Naive thymus-derived CD8-positive, alpha-beta T cell (primary cell): ENCODE results near the gene SLC11A2. TPM values are rescaled to one million over a fixed set of nuclear protein-coding genes. Genes with fewer than 3 reads are reported as not detected.
"Not testable (repeated sequence)": the region's sequence is repeated elsewhere in the genome, so short reads cannot be mapped to it uniquely, and the experiment has no call there.

Experiments used
- ATAC-seq, 2 donors: fragments of 150-1000 bp; cut with Tn5 transposase in 1 of 2; sonication (Bioruptor Pico), chemical (Tn5 transposase) in 1 of 2; 1 replicate in 1 of 2; 2 replicates in 1 of 2; pipeline ENCODE4 v1.10.0; 2021; ENCODE audit warnings: mild to moderate bottlenecking in 2 of 2, moderate library complexity in 2 of 2
- POLR2A ChIA-PET: fragments of 350-600 bp; sonication (Branson Sonifier 250); formaldehyde crosslinking; loops from one replicate; lab custom pipeline; 2021; ENCODE audit warnings: antibody characterized with exemption; lab: Charles Lee
- DNase-seq, 10 donors: peaks; one replicate each; pipeline versions ENCODE4 v3.0.0 to v3.0.0-alpha.2; 2020 to 2022
- H3K27ac Mint-ChIP-seq, 10 donors: one replicate each; pipeline ENCODE4 v1.8.0; 2020 to 2022; ENCODE audit warnings: mild to moderate bottlenecking in 10 of 10, mixed read lengths in 10 of 10, moderate library complexity in 4 of 10, inconsistent platforms in 1 of 10
- H3K27me3 Mint-ChIP-seq, 5 donors: one replicate each; pipeline ENCODE4 v1.8.0; 2021 to 2022; ENCODE audit warnings: mixed read lengths in 5 of 5
- H3K36me3 Mint-ChIP-seq, 3 donors: one replicate each; pipeline ENCODE4 v1.8.0; 2020 to 2022; ENCODE audit warnings: mixed read lengths in 3 of 3, mild to moderate bottlenecking in 2 of 3, inconsistent platforms in 1 of 3
- H3K4me1 Mint-ChIP-seq, 4 donors: one replicate each; pipeline ENCODE4 v1.8.0; 2021 to 2022; ENCODE audit warnings: mixed read lengths in 4 of 4
- H3K4me3 Mint-ChIP-seq, 10 donors: one replicate each; pipeline ENCODE4 v1.8.0; 2020 to 2022; ENCODE audit warnings: mild to moderate bottlenecking in 10 of 10, mixed read lengths in 10 of 10, moderate library complexity in 6 of 10, inconsistent platforms in 1 of 10
- H3K9me3 Mint-ChIP-seq, 9 donors: one replicate each; pipeline ENCODE4 v1.8.0; 2020 to 2022; ENCODE audit warnings: mixed read lengths in 9 of 9, mild to moderate bottlenecking in 3 of 9, inconsistent platforms in 1 of 9, moderate library complexity in 1 of 9
- polyA plus RNA-seq, 3 donors: library from polyadenylated mRNA; unstranded; fragments of 300-500 nt; fragmentation: Illumina TruSeq; gene quantifications; one replicate each; pipeline ENCODE4 v1.2.3, GENCODE V29; 2021
- total RNA-seq, 8 experiments: library from RNA in 2 of 8; stranded (reverse) in 2 of 8; gene quantifications; one replicate each; pipeline ENCODE4 v1.2.3 and lab custom pipeline; 2021 to 2026

SLC11A2 gene
- total and polyA plus RNA-seq, 5 experiments from 2014 or later = 6.9 to 70.2 (median 17.2) TPM

GRCh38 chr12:50934371-50934851, 91.8 kb downstream of the SLC11A2 start:
- Mint-ChIP-seq H3K4me3 (peak overlapping the region in 1 of 10 donors; percentile 6), H3K27me3 (no peaks in the 10 kb centered on the region)
- POLR2A ChIA-PET = no interaction called here

GRCh38 chr12:50933459-50934124, 92.6 kb downstream of the SLC11A2 start:
- peaks cover 5 to 47% (median 21%) of the 10 kb centered on the region in 4 donors for H3K4me1 Mint-ChIP-seq
- H3K4me3 Mint-ChIP-seq = no peak overlapping the region
- H3K9me3 Mint-ChIP-seq = peaks cover 0 to 8% (median 0%) of the 10 kb centered on the region in 9 donors
- no peak for ATAC-seq
- H3K27ac Mint-ChIP-seq = peak overlapping the region in 4 of 10 donors; percentile 3 to 12 (median 10)
- DNase-seq = no peak
- POLR2A ChIA-PET = no interaction called here
- H3K27me3 Mint-ChIP-seq = no peaks in the 10 kb centered on the region
- H3K36me3 Mint-ChIP-seq = peaks cover 0 to 22% (median 14%) of the 10 kb centered on the region in 3 donors

More at GRCh38 chr12:50934371-50934851, 91.8 kb downstream of the SLC11A2 start:
- DNase-seq (no peak), ATAC-seq (no peak)
- peak overlapping the region in 3 of 10 donors; percentile 12 to 78 (median 56) for H3K27ac Mint-ChIP-seq
- H3K4me1 Mint-ChIP-seq = peaks cover 4 to 41% (median 17%) of the 10 kb centered on the region in 4 donors
- peaks cover 0 to 22% (median 19%) of the 10 kb centered on the region in 3 donors for H3K36me3 Mint-ChIP-seq
- H3K9me3 Mint-ChIP-seq = peaks cover 0 to 12% (median 0%) of the 10 kb centered on the region in 9 donors

GRCh38 chr12:50932787-50933280, 93.3 kb downstream of the SLC11A2 start:
- Mint-ChIP-seq H3K36me3 (peaks cover 0 to 22% (median 14%) of the 10 kb centered on the region in 3 donors), H3K4me1 (peaks cover 7 to 54% (median 29%) of the 10 kb centered on the region in 4 donors), H3K27ac (peak overlapping the region in 3 of 10 donors; percentile 4 to 19 (median 7)), H3K9me3 (peaks cover 0 to 8% (median 0%) of the 10 kb centered on the region in 9 donors), H3K27me3 (no peaks in the 10 kb centered on the region), H3K4me3 (no peak overlapping the region)
- ATAC-seq (no peak), DNase-seq (no peak)
- POLR2A ChIA-PET = no interaction called here

- H3K9me3 Mint-ChIP-seq, H3K4me3 Mint-ChIP-seq, ATAC-seq, H3K27me3 Mint-ChIP-seq, H3K27ac Mint-ChIP-seq, DNase-seq: not testable (repeated sequence)
- Mint-ChIP-seq H3K36me3 (peaks cover 0 to 22% (median 9%) of the 10 kb centered on the region in 3 donors), H3K4me1 (peaks cover 12 to 67% (median 47%) of the 10 kb centered on the region in 4 donors)
- POLR2A ChIA-PET = interaction anchor here (0.7 kb wide), 1 partner anchor 156 kb away, joined by 5 read pairs; no protein-coding TSS in a partner anchor
Observed at GRCh38 chr12:50930477-50930876, 95.7 kb downstream of the SLC11A2 start.

GRCh38 chr12:50929831-50930230, 96.4 kb downstream of the SLC11A2 start:
- Mint-ChIP-seq H3K27ac (peak overlapping the region in 2 of 10 donors; percentile 10 to 77), H3K27me3 (no peaks in the 10 kb centered on the region), H3K4me3 (no peak overlapping the region), H3K36me3 (peaks cover 0 to 22% (median 9%) of the 10 kb centered on the region in 3 donors), H3K9me3 (no peaks in the 10 kb centered on the region), H3K4me1 (peaks cover 18 to 71% (median 51%) of the 10 kb centered on the region in 4 donors)
- DNase-seq (no peak), ATAC-seq (no peak)
- POLR2A ChIA-PET = interaction anchor here (0.7 kb wide), 2 partner anchors 11 to 155 kb away, joined by 3 to 5 read pairs; no protein-coding TSS in a partner anchor

Other genes with a start within 250 kb of the SLC11A2 start
- not detected for gene TMPRSS12, start 183.5 kb downstream of the SLC11A2 start, total RNA-seq
- gene TMPRSS12, start 183.5 kb downstream of the SLC11A2 start, polyA plus RNA-seq = not detected
- not detected for gene HIGD1C, start 73.8 kb downstream of the SLC11A2 start, total RNA-seq
- not detected for gene HIGD1C, start 73.8 kb downstream of the SLC11A2 start, polyA plus RNA-seq
- gene LETMD1, start 21.9 kb upstream of the SLC11A2 start, total RNA-seq = 10 to 100 TPM; 88.4 to 91.2 TPM
- gene LETMD1, start 21.9 kb upstream of the SLC11A2 start, polyA plus RNA-seq = 10 to 100 TPM; 30.1 to 36.3 (median 30.9) TPM
- 10 to 100 TPM; 27.8 to 35.2 TPM for gene CSRNP2, start 57.2 kb upstream of the SLC11A2 start, total RNA-seq
- 1 to 10 TPM; 2.7 to 3.6 (median 2.7) TPM for gene CSRNP2, start 57.2 kb upstream of the SLC11A2 start, polyA plus RNA-seq
- gene TFCP2, start 146.8 kb upstream of the SLC11A2 start, total RNA-seq = 10 to 100 TPM; 33.6 to 34.9 TPM
- 10 to 100 TPM in 1 of 3 donors, 1 to 10 TPM in 2; 8.0 to 16.7 (median 9.9) TPM for gene TFCP2, start 146.8 kb upstream of the SLC11A2 start, polyA plus RNA-seq
- 10 to 100 TPM; 46.2 to 49.7 TPM for gene POU6F1, start 191.7 kb upstream of the SLC11A2 start, total RNA-seq
- 1 to 10 TPM in 2 of 3 donors, under 1 TPM in 1; 0.62 to 1.8 (median 1.7) TPM for gene POU6F1, start 191.7 kb upstream of the SLC11A2 start, polyA plus RNA-seq
- gene DAZAP2, start 212.4 kb upstream of the SLC11A2 start, total RNA-seq = 100 to 1,000 TPM; 301 to 314 TPM
- 1,000 to 10,000 TPM; 1,276 to 1,317 (median 1,313) TPM for gene DAZAP2, start 212.4 kb upstream of the SLC11A2 start, polyA plus RNA-seq
- 1 to 10 TPM; 5.5 to 6.9 TPM for gene SMAGP, start 244.0 kb upstream of the SLC11A2 start, total RNA-seq
- 10 to 100 TPM; 15.1 to 18.5 (median 15.6) TPM for gene SMAGP, start 244.0 kb upstream of the SLC11A2 start, polyA plus RNA-seq